Measurements from ENCODE around the gene B4GALNT4.
A peak's percentile ranks its signal among the peaks of the same experiment; 100 is the strongest.
"Not testable (repeated sequence)": the region's sequence is repeated elsewhere in the genome, so short reads cannot be mapped to it uniquely, and the experiment has no call there.

B4GALNT4 gene

DNA sequence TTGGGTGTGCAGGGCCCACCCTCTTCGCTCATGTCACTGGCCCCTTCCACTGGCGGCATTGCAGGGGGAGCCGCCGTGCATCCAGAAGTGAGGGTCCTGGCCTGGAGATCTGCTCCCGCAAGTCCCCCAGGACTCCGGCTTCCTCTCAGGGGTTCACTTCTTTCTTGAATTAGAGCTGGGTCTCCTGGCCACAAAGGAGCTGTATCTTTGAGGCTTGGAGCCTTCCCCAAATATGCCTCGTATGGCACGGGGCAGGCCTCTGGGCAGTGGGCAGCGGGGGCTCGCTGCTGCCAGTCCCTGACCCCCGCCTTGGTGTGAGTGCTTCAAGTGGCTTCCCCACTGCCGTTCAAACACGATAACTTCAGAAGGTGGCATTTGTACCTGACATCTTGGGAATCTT is 41.3 kb upstream of the B4GALNT4 start:
- Histone ChIP-seq H3K9me3 (ENCODE audit: control insufficient read depth in 5 of 5, low read length in 5 of 5) (no peaks in the 10 kb centered on the region), H3K9ac (ENCODE audit: low read length in 5 of 5) (no peak overlapping the region), H3K4me3 (ENCODE audit: low read depth in 1 of 5, low read length in 5 of 5) (no peak overlapping the region), H3K4me1 (ENCODE audit: control insufficient read depth in 5 of 5, insufficient read depth in 5 of 5, low read length in 5 of 5) (peaks cover 3 to 36% (median 35%) of the 10 kb centered on the region in 5 donors), H3K27ac (ENCODE audit: low read depth, low read length) (no peak overlapping the region), H3K27me3 (ENCODE audit: control insufficient read depth in 5 of 5, insufficient read depth in 4 of 5, low read length in 5 of 5) (no peaks in the 10 kb centered on the region), H3K36me3 (ENCODE audit: control insufficient read depth in 5 of 5, insufficient read depth in 5 of 5, low read length in 5 of 5) (no peaks in the 10 kb centered on the region)

DNA sequence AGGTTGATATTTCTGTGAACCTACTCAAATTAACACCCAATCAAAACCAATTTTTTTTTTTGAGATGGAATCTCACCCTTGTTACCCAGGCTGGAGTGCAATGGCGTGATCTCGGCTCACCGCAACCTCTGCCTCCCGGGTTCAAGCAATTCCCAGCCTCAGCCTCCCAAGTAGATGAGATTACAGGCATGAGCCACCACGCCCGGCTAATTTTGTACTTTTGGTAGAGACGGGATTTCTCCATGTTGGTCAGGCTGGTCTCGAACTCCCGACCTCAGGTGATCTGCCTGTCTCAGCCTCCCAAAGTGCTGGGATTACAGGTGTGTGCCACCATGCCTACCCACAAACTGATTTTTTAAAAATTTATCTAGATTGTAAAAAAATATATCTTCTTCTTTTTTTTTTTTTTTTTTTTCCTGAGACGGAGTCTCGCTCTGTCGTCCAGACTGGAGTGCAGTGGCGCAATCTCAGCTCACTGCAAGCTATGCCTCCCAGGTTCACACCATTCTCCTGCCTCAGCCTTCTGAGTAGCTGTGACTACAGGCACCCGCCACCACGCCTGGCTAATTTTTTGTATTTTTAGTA is 40.7 kb upstream of the B4GALNT4 start:
- H3K36me3 ChIP-seq (ENCODE audit: control insufficient read depth in 5 of 5, insufficient read depth in 5 of 5, low read length in 5 of 5); H3K27ac ChIP-seq (ENCODE audit: low read depth, low read length); H3K9ac ChIP-seq (ENCODE audit: low read length in 5 of 5); H3K9me3 ChIP-seq (ENCODE audit: control insufficient read depth in 5 of 5, low read length in 5 of 5); H3K27me3 ChIP-seq (ENCODE audit: control insufficient read depth in 5 of 5, insufficient read depth in 4 of 5, low read length in 5 of 5); H3K4me3 ChIP-seq (ENCODE audit: low read depth in 1 of 5, low read length in 5 of 5): not testable (repeated sequence)
- H3K4me1 ChIP-seq (ENCODE audit: control insufficient read depth in 5 of 5, insufficient read depth in 5 of 5, low read length in 5 of 5), result peaks cover 3 to 36% (median 35%) of the 10 kb centered on the region in 5 donors

DNA sequence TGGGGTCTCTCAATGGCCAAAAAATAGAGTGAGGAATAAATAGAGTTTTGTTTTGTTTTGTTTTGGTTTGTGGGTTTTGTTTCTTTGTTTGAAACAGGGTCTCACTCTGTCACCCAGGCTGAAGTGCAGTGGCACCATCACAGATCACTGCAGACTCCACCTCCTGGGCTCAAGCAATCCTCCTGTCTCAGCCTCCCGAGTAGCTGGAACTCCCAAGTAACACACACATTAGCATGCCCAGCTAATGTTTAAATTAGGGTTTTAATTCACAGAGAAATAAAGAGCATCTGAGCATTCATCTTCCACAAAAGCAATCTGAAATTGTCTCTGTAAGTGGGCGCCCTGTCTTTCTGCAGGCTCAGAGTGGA is 39.4 kb upstream of the B4GALNT4 start:
- no peaks in the 10 kb centered on the region for H3K36me3 ChIP-seq (ENCODE audit: control insufficient read depth in 5 of 5, insufficient read depth in 5 of 5, low read length in 5 of 5)
- H3K9ac ChIP-seq (ENCODE audit: low read length in 5 of 5), result no peak overlapping the region
- no peaks in the 10 kb centered on the region for H3K9me3 ChIP-seq (ENCODE audit: control insufficient read depth in 5 of 5, low read length in 5 of 5)
- H3K27ac ChIP-seq (ENCODE audit: low read depth, low read length), result no peak overlapping the region
- peaks cover 3 to 32% (median 30%) of the 10 kb centered on the region in 5 donors for H3K4me1 ChIP-seq (ENCODE audit: control insufficient read depth in 5 of 5, insufficient read depth in 5 of 5, low read length in 5 of 5)
- no peak overlapping the region for H3K4me3 ChIP-seq (ENCODE audit: low read depth in 1 of 5, low read length in 5 of 5)
- H3K27me3 ChIP-seq (ENCODE audit: control insufficient read depth in 5 of 5, insufficient read depth in 4 of 5, low read length in 5 of 5), result no peaks in the 10 kb centered on the region

- Histone ChIP-seq H3K4me3 (ENCODE audit: low read depth in 1 of 5, low read length in 5 of 5) (no peak overlapping the region), H3K27ac (ENCODE audit: low read depth, low read length) (no peak overlapping the region), H3K9ac (ENCODE audit: low read length in 5 of 5) (no peak overlapping the region), H3K9me3 (ENCODE audit: control insufficient read depth in 5 of 5, low read length in 5 of 5) (no peaks in the 10 kb centered on the region), H3K27me3 (ENCODE audit: control insufficient read depth in 5 of 5, insufficient read depth in 4 of 5, low read length in 5 of 5) (no peaks in the 10 kb centered on the region), H3K36me3 (ENCODE audit: control insufficient read depth in 5 of 5, insufficient read depth in 5 of 5, low read length in 5 of 5) (no peaks in the 10 kb centered on the region), H3K4me1 (ENCODE audit: control insufficient read depth in 5 of 5, insufficient read depth in 5 of 5, low read length in 5 of 5) (peaks cover 3 to 31% (median 28%) of the 10 kb centered on the region in 5 donors)
Observed at GRCh38 chr11:330307-330693, 39.0 kb upstream of the B4GALNT4 start.

- Histone ChIP-seq H3K27me3 (ENCODE audit: control insufficient read depth in 5 of 5, insufficient read depth in 4 of 5, low read length in 5 of 5) (no peaks in the 10 kb centered on the region), H3K36me3 (ENCODE audit: control insufficient read depth in 5 of 5, insufficient read depth in 5 of 5, low read length in 5 of 5) (no peaks in the 10 kb centered on the region), H3K4me3 (ENCODE audit: low read depth in 1 of 5, low read length in 5 of 5) (no peak overlapping the region), H3K4me1 (ENCODE audit: control insufficient read depth in 5 of 5, insufficient read depth in 5 of 5, low read length in 5 of 5) (peaks cover 5 to 31% (median 25%) of the 10 kb centered on the region in 5 donors), H3K27ac (ENCODE audit: low read depth, low read length) (no peak overlapping the region), H3K9ac (ENCODE audit: low read length in 5 of 5) (no peak overlapping the region), H3K9me3 (ENCODE audit: control insufficient read depth in 5 of 5, low read length in 5 of 5) (no peaks in the 10 kb centered on the region)
Observed at GRCh38 chr11:330694-331357, 38.5 kb upstream of the B4GALNT4 start.

DNA sequence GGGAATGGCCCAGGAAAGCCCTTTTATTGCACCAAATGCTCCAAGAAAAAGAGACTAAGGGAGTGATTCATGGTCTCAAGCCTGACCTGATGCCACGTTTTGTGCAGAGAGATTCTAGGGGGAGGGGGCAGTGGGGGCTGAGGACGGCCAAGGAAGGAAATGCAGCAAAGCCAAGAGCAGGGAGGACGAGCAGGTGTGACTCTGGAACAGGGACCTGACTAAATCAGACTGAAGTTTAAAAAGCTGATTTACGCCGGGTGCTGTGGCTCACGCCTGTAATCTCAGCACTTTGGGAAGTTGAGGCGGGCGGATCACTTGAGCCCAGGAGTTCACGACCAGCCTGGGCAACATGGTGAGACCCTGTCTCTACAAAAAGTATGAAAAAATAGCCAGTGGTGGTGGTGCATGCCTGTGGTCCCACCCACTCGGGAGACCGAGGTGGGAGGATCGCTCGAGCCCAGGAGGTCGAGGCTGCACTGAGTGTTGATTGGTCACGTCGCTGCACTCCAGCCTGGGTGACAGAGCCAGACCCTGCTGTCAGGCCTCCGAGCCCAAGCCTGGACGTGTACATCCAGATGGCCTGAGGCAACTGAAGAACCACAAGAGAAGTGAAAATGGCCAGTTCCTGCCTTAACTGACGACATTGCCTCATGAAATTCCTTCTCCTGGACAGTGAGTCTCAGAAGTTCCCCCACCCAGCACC is 37.8 kb upstream of the B4GALNT4 start:
- Histone ChIP-seq H3K36me3 (ENCODE audit: control insufficient read depth in 5 of 5, insufficient read depth in 5 of 5, low read length in 5 of 5) (no peaks in the 10 kb centered on the region), H3K9ac (ENCODE audit: low read length in 5 of 5) (no peak overlapping the region), H3K27ac (ENCODE audit: low read depth, low read length) (no peak overlapping the region), H3K27me3 (ENCODE audit: control insufficient read depth in 5 of 5, insufficient read depth in 4 of 5, low read length in 5 of 5) (no peaks in the 10 kb centered on the region), H3K9me3 (ENCODE audit: control insufficient read depth in 5 of 5, low read length in 5 of 5) (no peaks in the 10 kb centered on the region), H3K4me3 (ENCODE audit: low read depth in 1 of 5, low read length in 5 of 5) (no peak overlapping the region), H3K4me1 (ENCODE audit: control insufficient read depth in 5 of 5, insufficient read depth in 5 of 5, low read length in 5 of 5) (peaks cover 5 to 31% (median 25%) of the 10 kb centered on the region in 5 donors)

- H3K27ac ChIP-seq (ENCODE audit: low read depth, low read length), result no peak overlapping the region
- no peaks in the 10 kb centered on the region for H3K9me3 ChIP-seq (ENCODE audit: control insufficient read depth in 5 of 5, low read length in 5 of 5)
- no peaks in the 10 kb centered on the region for H3K27me3 ChIP-seq (ENCODE audit: control insufficient read depth in 5 of 5, insufficient read depth in 4 of 5, low read length in 5 of 5)
- H3K9ac ChIP-seq (ENCODE audit: low read length in 5 of 5), result no peak overlapping the region
- H3K4me1 ChIP-seq (ENCODE audit: control insufficient read depth in 5 of 5, insufficient read depth in 5 of 5, low read length in 5 of 5), result peaks cover 7 to 23% (median 17%) of the 10 kb centered on the region in 5 donors
- H3K36me3 ChIP-seq (ENCODE audit: control insufficient read depth in 5 of 5, insufficient read depth in 5 of 5, low read length in 5 of 5), result no peaks in the 10 kb centered on the region
- H3K4me3 ChIP-seq (ENCODE audit: low read depth in 1 of 5, low read length in 5 of 5), result no peak overlapping the region
Observed at GRCh38 chr11:332651-333480, 36.4 kb upstream of the B4GALNT4 start.

GRCh38 chr11:333616-334263 is 35.6 kb upstream of the B4GALNT4 start:
- H3K4me1 ChIP-seq (ENCODE audit: control insufficient read depth in 5 of 5, insufficient read depth in 5 of 5, low read length in 5 of 5), result peaks cover 7 to 23% (median 17%) of the 10 kb centered on the region in 5 donors

GRCh38 chr11:334264-334994 is 34.9 kb upstream of the B4GALNT4 start:
- Histone ChIP-seq H3K9me3 (ENCODE audit: control insufficient read depth in 5 of 5, low read length in 5 of 5) (no peaks in the 10 kb centered on the region), H3K9ac (ENCODE audit: low read length in 5 of 5) (peak overlapping the region in 1 of 5 donors; percentile 41), H3K27me3 (ENCODE audit: control insufficient read depth in 5 of 5, insufficient read depth in 4 of 5, low read length in 5 of 5) (no peaks in the 10 kb centered on the region), H3K36me3 (ENCODE audit: control insufficient read depth in 5 of 5, insufficient read depth in 5 of 5, low read length in 5 of 5) (no peaks in the 10 kb centered on the region), H3K4me3 (ENCODE audit: low read depth in 1 of 5, low read length in 5 of 5) (no peak overlapping the region), H3K27ac (ENCODE audit: low read depth, low read length) (no peak overlapping the region), H3K4me1 (ENCODE audit: control insufficient read depth in 5 of 5, insufficient read depth in 5 of 5, low read length in 5 of 5) (peaks cover 7 to 23% (median 17%) of the 10 kb centered on the region in 5 donors)

More at GRCh38 chr11:333616-334263, 35.6 kb upstream of the B4GALNT4 start:
- H3K4me3 ChIP-seq (ENCODE audit: low read depth in 1 of 5, low read length in 5 of 5); H3K27me3 ChIP-seq (ENCODE audit: control insufficient read depth in 5 of 5, insufficient read depth in 4 of 5, low read length in 5 of 5); H3K9ac ChIP-seq (ENCODE audit: low read length in 5 of 5); H3K36me3 ChIP-seq (ENCODE audit: control insufficient read depth in 5 of 5, insufficient read depth in 5 of 5, low read length in 5 of 5); H3K27ac ChIP-seq (ENCODE audit: low read depth, low read length); H3K9me3 ChIP-seq (ENCODE audit: control insufficient read depth in 5 of 5, low read length in 5 of 5): not testable (repeated sequence)
